HepG2 (cell line): Measurements from ENCODE around the gene RPL36AL. TPM values are rescaled to one million over a fixed set of nuclear protein-coding genes. Genes with fewer than 3 reads are reported as not detected.

Experiments used
- ARHGAP35 ChIP-seq: sonication (generic); formaldehyde crosslinking; IDR thresholded peaks from 2 replicates; pipeline ENCODE4 v1.9.0; 2022; ENCODE audit warnings: mild to moderate bottlenecking, inconsistent platforms, moderate library complexity, missing genetic modification reagents, borderline replicate concordance
- HCFC1 ChIP-seq: fragments of 150-350 bp; IDR thresholded peaks from 2 replicates; pipeline ENCODE4 v1.6.1; 2014; ENCODE audit warnings: low read depth, low read length
- ISL2 ChIP-seq: sonication (generic); formaldehyde crosslinking; IDR thresholded peaks from 2 replicates; pipeline ENCODE4 v1.5.0; 2020; ENCODE audit warnings: missing genetic modification reagents
- MED8 ChIP-seq: sonication (generic); formaldehyde crosslinking; IDR thresholded peaks from 2 replicates; pipeline ENCODE4 v1.8.1; 2023; ENCODE audit warnings: mild to moderate bottlenecking, missing genetic modification reagents; ENCODE audit not compliant: insufficient replicate concordance
- NFATC3 ChIP-seq: sonication (generic); formaldehyde crosslinking; IDR thresholded peaks from 2 replicates; pipeline ENCODE4 v1.5.1; 2020; ENCODE audit warnings: mild to moderate bottlenecking, missing genetic modification reagents
- NR2F2 ChIP-seq: IDR thresholded peaks from 2 replicates; pipeline ENCODE4 v1.6.1; 2012; ENCODE audit warnings: low read depth, inconsistent platforms, borderline replicate concordance
- PPARG ChIP-seq: conservative IDR thresholded peaks from 2 replicates; pipeline ENCODE4 v1.6.1; 2016; ENCODE audit warnings: missing biosample characterization, missing genetic modification reagents
- RBM22 ChIP-seq: fragments of 200-400 bp; formaldehyde crosslinking; optimal IDR thresholded peaks from 2 replicates; pipeline ENCODE3; 2017; ENCODE audit warnings: mild to moderate bottlenecking, low read length, moderate library complexity
- SIN3A ChIP-seq: IDR thresholded peaks from 2 replicates; pipeline ENCODE4 v1.6.1; 2011; ENCODE audit warnings: low read depth, mild to moderate bottlenecking, control low read depth, low read length, borderline replicate concordance
- ZBTB21 ChIP-seq: sonication (generic); formaldehyde crosslinking; IDR thresholded peaks from 2 replicates; pipeline ENCODE4 v1.4.0; 2020; ENCODE audit warnings: missing genetic modification reagents
- ZNF20 ChIP-seq: sonication (generic); formaldehyde crosslinking; IDR thresholded peaks from 2 replicates; pipeline ENCODE4 v1.4.0; 2020; ENCODE audit warnings: mild to moderate bottlenecking, moderate library complexity, missing genetic modification reagents
- ZNF235 ChIP-seq: sonication (generic); formaldehyde crosslinking; IDR thresholded peaks from 2 replicates; pipeline ENCODE4 v1.8.1; 2023; ENCODE audit warnings: mild to moderate bottlenecking, missing genetic modification reagents, borderline replicate concordance
- ZNF501 ChIP-seq: sonication (generic); formaldehyde crosslinking; IDR thresholded peaks from 2 replicates; pipeline ENCODE4 v1.5.1; 2020; ENCODE audit warnings: mild to moderate bottlenecking, moderate library complexity, missing genetic modification reagents
- ZNF546 ChIP-seq: sonication (generic); formaldehyde crosslinking; conservative IDR thresholded peaks from 2 replicates; pipeline ENCODE4 v1.8.1; 2023; ENCODE audit warnings: mild to moderate bottlenecking, missing genetic modification reagents
- ZNF569 ChIP-seq: sonication (generic); formaldehyde crosslinking; IDR thresholded peaks from 2 replicates; pipeline ENCODE4 v1.5.0; 2020; ENCODE audit warnings: mild to moderate bottlenecking, missing genetic modification reagents, moderate library complexity, borderline replicate concordance
- ZNF589 ChIP-seq: sonication (generic); formaldehyde crosslinking; conservative IDR thresholded peaks from 2 replicates; pipeline ENCODE4 v1.8.0; 2022; ENCODE audit warnings: mild to moderate bottlenecking, moderate library complexity, missing genetic modification reagents
- ZNF768 ChIP-seq: sonication (generic); formaldehyde crosslinking; IDR thresholded peaks from 2 replicates; pipeline ENCODE4 v1.4.0; 2020; ENCODE audit warnings: missing genetic modification reagents
- ZNF782 ChIP-seq: sonication (generic); formaldehyde crosslinking; IDR thresholded peaks from 2 replicates; pipeline ENCODE4 v1.4.0; 2020; ENCODE audit warnings: missing genetic modification reagents, mild to moderate bottlenecking, borderline replicate concordance
- polyA plus RNA-seq, 8 experiments: library from polyadenylated mRNA; depleted of rRNA in 3 of 8; stranded (reverse) in 7 of 8; unstranded in 1 of 8; fragments of >200 nt; fragmentation: Illumina TruSeq in 4 of 8; extraction: Trizol in 4 of 8; gene quantifications; 2 replicates each; pipeline versions ENCODE4 v1.2.1 to v1.2.3, GENCODE V29; 2011 to 2016; ENCODE audit warnings: low read depth in 4 of 8, missing spikeins in 1 of 8, mixed read lengths in 1 of 8; ENCODE audit not compliant: insufficient read depth in 1 of 8
- total RNA-seq, 5 experiments: library from RNA; depleted of rRNA; stranded (reverse); fragments of >200 nt; fragmentation: Illumina TruSeq; extraction: Trizol; gene quantifications; 2 replicates each; pipeline ENCODE4 v1.2.3, GENCODE V29; 2016; ENCODE audit warnings: low read depth in 1 of 5
- TF ChIP-seq, protein P1 (sequence below): fragments of 450-650 bp; IDR thresholded peaks from 2 replicates; pipeline ENCODE4 v1.6.1; 2017; ENCODE audit warnings: mild to moderate bottlenecking
- TF ChIP-seq, protein P2 (sequence below): sonication (generic); formaldehyde crosslinking; IDR thresholded peaks from one replicate; pipeline ENCODE4 v1.5.1; 2020; ENCODE audit warnings: mild to moderate bottlenecking, missing genetic modification reagents; ENCODE audit errors: not compliant biosample characterization

The RPL36AL gene
- total and polyA plus RNA-seq, 2 of the 13 experiments (the other 11 are each of a cell fraction or from before 2014, with no cell fraction given) = 90.0 to 294 TPM

DNA sequence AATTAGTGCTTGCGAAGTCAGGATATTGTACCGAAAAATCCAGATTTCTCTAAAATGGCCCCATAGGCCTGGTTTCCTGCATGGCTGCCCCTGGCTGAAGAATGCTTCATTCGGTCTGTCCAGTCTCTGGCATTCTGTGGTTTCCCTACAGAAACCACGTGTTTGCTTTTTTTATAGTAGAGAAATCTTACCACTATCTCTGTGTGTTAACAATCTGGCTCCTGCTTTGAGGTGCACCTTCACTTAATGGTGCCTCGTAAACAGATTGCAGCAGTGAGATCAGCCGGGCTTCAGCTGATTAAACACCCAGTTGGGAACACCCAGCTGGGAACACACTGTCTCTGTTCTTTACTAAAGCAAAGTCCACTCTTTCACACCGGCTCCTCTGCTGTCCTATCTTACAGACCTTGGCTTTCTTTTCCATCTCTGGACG, 21.3 kb upstream of the RPL36AL start (continued):
- peak; percentile 98 for TF ChIP-seq SIN3A
- no peak for TF ChIP-seq ZNF569 (CRISPR knock-in tag)
- no peak for TF ChIP-seq HCFC1
- no peak for TF ChIP-seq NFATC3 (CRISPR knock-in tag)
- peak; percentile 71 for TF ChIP-seq PPARG (CRISPR knock-in tag)
- no peak for TF ChIP-seq ZNF589 (CRISPR knock-in tag)
- TF ChIP-seq ZNF501 = 0 out of 2 replicates have a peak, but pooled peaks have one; percentile 33
- peak; percentile 94 for TF ChIP-seq ISL2 (CRISPR knock-in tag)
- TF ChIP-seq ARHGAP35 (CRISPR knock-in tag) = no peak
- TF ChIP-seq ZNF546 (CRISPR knock-in tag) = no peak
- TF ChIP-seq ZNF20 = no peak
- TF ChIP-seq ZNF768 (CRISPR knock-in tag) = peak; percentile 82; the same call in 1 of the 2 replicates
- peak; percentile 80 for TF ChIP-seq RBM22
- TF ChIP-seq, protein P1, sequence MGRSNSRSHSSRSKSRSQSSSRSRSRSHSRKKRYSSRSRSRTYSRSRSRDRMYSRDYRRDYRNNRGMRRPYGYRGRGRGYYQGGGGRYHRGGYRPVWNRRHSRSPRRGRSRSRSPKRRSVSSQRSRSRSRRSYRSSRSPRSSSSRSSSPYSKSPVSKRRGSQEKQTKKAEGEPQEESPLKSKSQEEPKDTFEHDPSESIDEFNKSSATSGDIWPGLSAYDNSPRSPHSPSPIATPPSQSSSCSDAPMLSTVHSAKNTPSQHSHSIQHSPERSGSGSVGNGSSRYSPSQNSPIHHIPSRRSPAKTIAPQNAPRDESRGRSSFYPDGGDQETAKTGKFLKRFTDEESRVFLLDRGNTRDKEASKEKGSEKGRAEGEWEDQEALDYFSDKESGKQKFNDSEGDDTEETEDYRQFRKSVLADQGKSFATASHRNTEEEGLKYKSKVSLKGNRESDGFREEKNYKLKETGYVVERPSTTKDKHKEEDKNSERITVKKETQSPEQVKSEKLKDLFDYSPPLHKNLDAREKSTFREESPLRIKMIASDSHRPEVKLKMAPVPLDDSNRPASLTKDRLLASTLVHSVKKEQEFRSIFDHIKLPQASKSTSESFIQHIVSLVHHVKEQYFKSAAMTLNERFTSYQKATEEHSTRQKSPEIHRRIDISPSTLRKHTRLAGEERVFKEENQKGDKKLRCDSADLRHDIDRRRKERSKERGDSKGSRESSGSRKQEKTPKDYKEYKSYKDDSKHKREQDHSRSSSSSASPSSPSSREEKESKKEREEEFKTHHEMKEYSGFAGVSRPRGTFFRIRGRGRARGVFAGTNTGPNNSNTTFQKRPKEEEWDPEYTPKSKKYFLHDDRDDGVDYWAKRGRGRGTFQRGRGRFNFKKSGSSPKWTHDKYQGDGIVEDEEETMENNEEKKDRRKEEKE = no peak
- peak; percentile 23 for TF ChIP-seq MED8
- TF ChIP-seq, protein P2, sequence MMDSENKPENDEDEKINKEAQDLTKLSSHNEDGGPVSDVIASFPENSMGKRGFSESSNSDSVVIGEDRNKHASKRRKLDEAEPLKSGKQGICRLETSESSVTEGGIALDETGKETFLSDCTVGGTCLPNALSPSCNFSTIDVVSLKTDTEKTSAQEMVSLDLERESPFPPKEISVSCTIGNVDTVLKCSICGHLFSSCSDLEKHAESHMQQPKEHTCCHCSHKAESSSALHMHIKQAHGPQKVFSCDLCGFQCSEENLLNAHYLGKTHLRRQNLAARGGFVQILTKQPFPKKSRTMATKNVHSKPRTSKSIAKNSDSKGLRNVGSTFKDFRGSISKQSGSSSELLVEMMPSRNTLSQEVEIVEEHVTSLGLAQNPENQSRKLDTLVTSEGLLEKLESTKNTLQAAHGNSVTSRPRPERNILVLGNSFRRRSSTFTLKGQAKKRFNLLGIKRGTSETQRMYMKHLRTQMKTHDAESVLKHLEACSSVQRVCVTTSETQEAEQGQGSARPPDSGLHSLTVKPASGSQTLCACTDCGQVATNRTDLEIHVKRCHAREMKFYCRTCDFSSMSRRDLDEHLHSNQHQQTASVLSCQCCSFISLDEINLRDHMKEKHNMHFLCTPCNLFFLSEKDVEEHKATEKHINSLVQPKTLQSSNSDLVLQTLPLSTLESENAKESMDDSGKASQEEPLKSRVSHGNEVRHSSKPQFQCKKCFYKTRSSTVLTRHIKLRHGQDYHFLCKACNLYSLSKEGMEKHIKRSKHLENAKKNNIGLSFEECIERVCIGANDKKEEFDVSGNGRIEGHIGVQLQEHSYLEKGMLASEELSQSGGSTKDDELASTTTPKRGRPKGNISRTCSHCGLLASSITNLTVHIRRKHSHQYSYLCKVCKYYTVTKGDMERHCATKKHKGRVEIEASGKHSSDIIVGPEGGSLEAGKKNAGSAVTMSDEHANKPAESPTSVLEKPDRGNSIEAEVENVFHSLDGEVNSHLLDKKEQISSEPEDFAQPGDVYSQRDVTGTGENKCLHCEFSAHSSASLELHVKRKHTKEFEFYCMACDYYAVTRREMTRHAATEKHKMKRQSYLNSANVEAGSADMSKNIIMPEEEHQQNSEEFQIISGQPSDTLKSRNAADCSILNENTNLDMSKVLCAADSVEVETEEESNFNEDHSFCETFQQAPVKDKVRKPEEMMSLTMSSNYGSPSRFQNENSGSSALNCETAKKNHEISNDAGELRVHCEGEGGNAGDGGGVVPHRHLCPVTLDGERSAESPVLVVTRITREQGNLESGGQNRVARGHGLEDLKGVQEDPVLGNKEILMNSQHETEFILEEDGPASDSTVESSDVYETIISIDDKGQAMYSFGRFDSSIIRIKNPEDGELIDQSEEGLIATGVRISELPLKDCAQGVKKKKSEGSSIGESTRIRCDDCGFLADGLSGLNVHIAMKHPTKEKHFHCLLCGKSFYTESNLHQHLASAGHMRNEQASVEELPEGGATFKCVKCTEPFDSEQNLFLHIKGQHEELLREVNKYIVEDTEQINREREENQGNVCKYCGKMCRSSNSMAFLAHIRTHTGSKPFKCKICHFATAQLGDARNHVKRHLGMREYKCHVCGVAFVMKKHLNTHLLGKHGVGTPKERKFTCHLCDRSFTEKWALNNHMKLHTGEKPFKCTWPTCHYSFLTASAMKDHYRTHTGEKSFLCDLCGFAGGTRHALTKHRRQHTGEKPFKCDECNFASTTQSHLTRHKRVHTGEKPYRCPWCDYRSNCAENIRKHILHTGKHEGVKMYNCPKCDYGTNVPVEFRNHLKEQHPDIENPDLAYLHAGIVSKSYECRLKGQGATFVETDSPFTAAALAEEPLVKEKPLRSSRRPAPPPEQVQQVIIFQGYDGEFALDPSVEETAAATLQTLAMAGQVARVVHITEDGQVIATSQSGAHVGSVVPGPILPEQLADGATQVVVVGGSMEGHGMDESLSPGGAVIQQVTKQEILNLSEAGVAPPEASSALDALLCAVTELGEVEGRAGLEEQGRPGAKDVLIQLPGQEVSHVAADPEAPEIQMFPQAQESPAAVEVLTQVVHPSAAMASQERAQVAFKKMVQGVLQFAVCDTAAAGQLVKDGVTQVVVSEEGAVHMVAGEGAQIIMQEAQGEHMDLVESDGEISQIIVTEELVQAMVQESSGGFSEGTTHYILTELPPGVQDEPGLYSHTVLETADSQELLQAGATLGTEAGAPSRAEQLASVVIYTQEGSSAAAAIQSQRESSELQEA = no peak
- peak; percentile 62 for TF ChIP-seq ZBTB21
- TF ChIP-seq ZNF235 (CRISPR knock-in tag) = no peak
- peak; percentile 70 for TF ChIP-seq NR2F2
- no peak for TF ChIP-seq ZNF782
